NCI-H2227 treated with DMSO at 0.1 percent for 48 hours (cell line): ENCODE results near the gene RTN4IP1.
"Not testable (repeated sequence)": the region's sequence is repeated elsewhere in the genome, so short reads cannot be mapped to it uniquely, and the experiment has no call there.

Experiments
- DNase-seq: peaks from one replicate; lab custom pipeline; 2025; lab: John Stamatoyannopoulos, UW

The RTN4IP1 gene

GRCh38 chr6:106627760-106628159 is 1.5 kb downstream of the RTN4IP1 start:
- not testable (repeated sequence) for DNase-seq

GRCh38 chr6:106626485-106626884 is 2.8 kb downstream of the RTN4IP1 start:
- no peak for DNase-seq

- DNase-seq, result no peak
These were observed 6.3 kb downstream of the RTN4IP1 start for GRCh38 chr6:106623039-106623438.

- DNase-seq, result no peak
These were observed 6.9 kb downstream of the RTN4IP1 start for GRCh38 chr6:106622412-106622811.

GRCh38 chr6:106620931-106621672 is 8.2 kb downstream of the RTN4IP1 start:
- no peak for DNase-seq

GRCh38 chr6:106619223-106619622 is 10.1 kb downstream of the RTN4IP1 start:
- no peak for DNase-seq

GRCh38 chr6:106618324-106618723 is 11.0 kb downstream of the RTN4IP1 start:
- DNase-seq, result no peak

- no peak for DNase-seq
These were observed 11.4 kb downstream of the RTN4IP1 start for GRCh38 chr6:106617857-106618256.

- DNase-seq, result no peak
These were observed 12.0 kb downstream of the RTN4IP1 start for GRCh38 chr6:106617302-106617701.

- no peak for DNase-seq
These were observed 14.6 kb downstream of the RTN4IP1 start for GRCh38 chr6:106614592-106615257.

GRCh38 chr6:106614166-106614565 is 15.1 kb downstream of the RTN4IP1 start:
- no peak for DNase-seq

GRCh38 chr6:106613590-106613989 is 15.7 kb downstream of the RTN4IP1 start:
- no peak for DNase-seq

GRCh38 chr6:106612671-106613416 is 16.5 kb downstream of the RTN4IP1 start:
- no peak for DNase-seq

GRCh38 chr6:106611030-106611429 is 18.3 kb downstream of the RTN4IP1 start:
- no peak for DNase-seq

GRCh38 chr6:106609699-106610098 is 19.6 kb downstream of the RTN4IP1 start:
- no peak for DNase-seq

- no peak for DNase-seq
These were observed 21.1 kb downstream of the RTN4IP1 start for GRCh38 chr6:106608080-106608668.

- DNase-seq, result no peak
These were observed 29.0 kb downstream of the RTN4IP1 start for GRCh38 chr6:106600329-106600728.

- no peak for DNase-seq
These were observed 29.9 kb downstream of the RTN4IP1 start for GRCh38 chr6:106599440-106599839.

GRCh38 chr6:106591111-106591825 is 38.0 kb downstream of the RTN4IP1 start:
- DNase-seq, result no peak

GRCh38 chr6:106588937-106589336 is 40.4 kb downstream of the RTN4IP1 start:
- DNase-seq, result not testable (repeated sequence)

GRCh38 chr6:106586815-106587415 is 42.4 kb downstream of the RTN4IP1 start:
- DNase-seq, result no peak
